Uterus (tissue), 2 donors: ENCODE measurements around the gene LAMB3.

Source experiments
- POLR2A ChIP-seq, 2 donors: fragments of 450-650 bp; IDR thresholded peaks; one replicate each; pipeline ENCODE4 v1.6.1; 2016; ENCODE audit warnings: antibody characterized with exemption in 2 of 2, mild to moderate bottlenecking in 1 of 2, moderate library complexity in 1 of 2
- TF ChIP-seq, protein P1 (sequence below), 4 experiments: fragments of 200-600 bp in 2 of 4; fragments of 450-650 bp in 2 of 4; sonication (generic) in 2 of 4; IDR thresholded peaks; one replicate each; pipeline ENCODE4 v1.5.1; 2016 to 2019; ENCODE audit warnings: antibody characterized with exemption in 4 of 4, mild to moderate bottlenecking in 2 of 4, moderate library complexity in 1 of 4

DNA sequence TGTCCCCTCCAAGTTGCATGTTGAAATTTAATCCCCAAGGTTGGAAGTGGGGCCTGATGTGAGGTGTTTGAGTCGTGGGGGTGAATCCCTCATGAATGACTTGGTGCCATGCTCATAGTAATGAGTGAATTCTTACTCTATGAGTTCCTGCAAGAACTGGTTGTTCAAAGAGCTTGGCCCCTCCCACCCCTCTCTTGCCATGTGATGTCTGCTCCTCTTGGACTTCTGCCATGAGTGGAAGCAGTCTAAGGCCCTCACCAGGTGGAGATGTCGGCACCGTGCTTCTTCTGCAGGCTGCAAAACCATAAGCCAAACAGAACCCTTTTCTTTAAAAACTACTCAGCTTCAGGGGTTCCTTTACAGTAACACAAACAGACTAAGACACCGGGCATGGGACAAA is 37.3 kb upstream of the LAMB3 start:
- TF ChIP-seq, protein P1, sequence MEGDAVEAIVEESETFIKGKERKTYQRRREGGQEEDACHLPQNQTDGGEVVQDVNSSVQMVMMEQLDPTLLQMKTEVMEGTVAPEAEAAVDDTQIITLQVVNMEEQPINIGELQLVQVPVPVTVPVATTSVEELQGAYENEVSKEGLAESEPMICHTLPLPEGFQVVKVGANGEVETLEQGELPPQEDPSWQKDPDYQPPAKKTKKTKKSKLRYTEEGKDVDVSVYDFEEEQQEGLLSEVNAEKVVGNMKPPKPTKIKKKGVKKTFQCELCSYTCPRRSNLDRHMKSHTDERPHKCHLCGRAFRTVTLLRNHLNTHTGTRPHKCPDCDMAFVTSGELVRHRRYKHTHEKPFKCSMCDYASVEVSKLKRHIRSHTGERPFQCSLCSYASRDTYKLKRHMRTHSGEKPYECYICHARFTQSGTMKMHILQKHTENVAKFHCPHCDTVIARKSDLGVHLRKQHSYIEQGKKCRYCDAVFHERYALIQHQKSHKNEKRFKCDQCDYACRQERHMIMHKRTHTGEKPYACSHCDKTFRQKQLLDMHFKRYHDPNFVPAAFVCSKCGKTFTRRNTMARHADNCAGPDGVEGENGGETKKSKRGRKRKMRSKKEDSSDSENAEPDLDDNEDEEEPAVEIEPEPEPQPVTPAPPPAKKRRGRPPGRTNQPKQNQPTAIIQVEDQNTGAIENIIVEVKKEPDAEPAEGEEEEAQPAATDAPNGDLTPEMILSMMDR (IDR thresholded peaks at IDR 0.05): no peak
- TF ChIP-seq POLR2A (IDR thresholded peaks at IDR 0.05): no peak
